Panc1 (cell line): ENCODE measurements around the gene BLOC1S3. TPM values are rescaled to one million over a fixed set of nuclear protein-coding genes. Genes with fewer than 3 reads are reported as not detected.

ENCODE experiments used
- ATAC-seq: fragments of 200-7000 bp; cut with Tn5 transposase; 2 replicates; pipeline ENCODE4 v1.9.1; 2020; ENCODE audit warnings: mild to moderate bottlenecking, moderate library complexity
- BruUV-seq: library from RNA; stranded (reverse); fragments of 400-500 nt; replicated peaks from 2 replicates; lab custom pipeline; 2021; lab: Mats Ljungman, UMichigan
- CTCF ChIA-PET: fragments of 300-600 bp; sonication (Branson Sonifier 250); formaldehyde crosslinking; loops from one replicate; lab custom pipeline; 2022; ENCODE audit warnings: antibody characterized with exemption; lab: Charles Lee
- POLR2A ChIA-PET: fragments of 300-600 bp; sonication (Branson Sonifier 250); formaldehyde crosslinking; loops from one replicate; lab custom pipeline; 2022; ENCODE audit warnings: antibody characterized with exemption; lab: Charles Lee
- DNase-seq: peaks from one replicate; pipeline ENCODE4 v3.0.0-alpha.2; 2010; ENCODE audit warnings: low read depth, low spot score
- H3K27ac ChIP-seq: 2 replicates; pipeline ENCODE4 v1.5.1; 2011; ENCODE audit warnings: mild to moderate bottlenecking, low read length, inconsistent platforms
- H3K27me3 ChIP-seq: fragments of 200-500 bp; sonication (Bioruptor generic); 2 replicates; pipeline ENCODE4 v1.6.0; 2014; ENCODE audit warnings: low read length, inconsistent platforms; ENCODE audit not compliant: control insufficient read depth, insufficient read depth
- H3K36me3 ChIP-seq: fragments of 200-500 bp; sonication (Bioruptor generic); 2 replicates; pipeline ENCODE4 v1.5.1; 2014; ENCODE audit warnings: inconsistent platforms, mild to moderate bottlenecking, low read length, moderate library complexity; ENCODE audit not compliant: control insufficient read depth, insufficient read depth
- H3K4me1 ChIP-seq: 2 replicates; pipeline ENCODE4 v1.5.1; 2011; ENCODE audit warnings: inconsistent platforms, mild to moderate bottlenecking, low read length, moderate library complexity; ENCODE audit not compliant: control insufficient read depth, insufficient read depth
- H3K4me3 ChIP-seq, 2 experiments: 2 replicates each; pipeline ENCODE4 v1.5.1; 2011 to 2012; ENCODE audit warnings: low read depth in 2 of 2, low read length in 2 of 2, mild to moderate bottlenecking in 2 of 2, inconsistent platforms in 1 of 2, moderate library complexity in 1 of 2
- H3K9me3 ChIP-seq: fragments of 200-500 bp; sonication (Bioruptor generic); 2 replicates; pipeline ENCODE4 v1.5.1; 2014; ENCODE audit warnings: low read depth, mild to moderate bottlenecking, inconsistent platforms, low read length, moderate library complexity; ENCODE audit not compliant: control insufficient read depth, insufficient read depth
- POLR2AphosphoS5 ChIP-seq: IDR thresholded peaks from 2 replicates; pipeline ENCODE4 v1.6.1; 2012; ENCODE audit warnings: mild to moderate bottlenecking, low read depth, low read length, moderate library complexity
- SIN3A ChIP-seq: IDR thresholded peaks from 2 replicates; pipeline ENCODE4 v1.6.1; 2012; ENCODE audit warnings: low read depth, mild to moderate bottlenecking, low read length, moderate library complexity, borderline replicate concordance; ENCODE audit not compliant: insufficient read depth
- TCF7L2 ChIP-seq: IDR thresholded peaks from 2 replicates; pipeline ENCODE4 v1.6.1; 2011; ENCODE audit warnings: mild to moderate bottlenecking, low read depth, low read length, inconsistent platforms
- in situ Hi-C: cut with HindIII; loops from 2 replicates; pipeline ENCODE4 v1.10.0; 2016; ENCODE audit warnings: low sequenced_read_pairs, low pct_unique_long_range_greater_than_20kb
- intact Hi-C: fragments of 100-400 bp; cut with micrococcal nuclease; formaldehyde crosslinking; loops from one replicate; pipeline ENCODE4 v1.10.0; 2022; ENCODE audit not compliant: unreplicated experiment
- total RNA-seq: library from RNA; stranded (reverse); gene quantifications from one replicate; pipeline ENCODE4 v1.2.1, GENCODE V29; 2021; ENCODE audit not compliant: unreplicated experiment
- TF ChIP-seq, protein P1 (sequence below), 2 experiments: IDR thresholded peaks; 2 replicates each; pipeline ENCODE4 v1.6.1; 2011 to 2012; ENCODE audit warnings: low read depth in 2 of 2, control low read depth in 1 of 2, low read length in 1 of 2, mild to moderate bottlenecking in 1 of 2, moderate library complexity in 1 of 2; ENCODE audit not compliant: insufficient read depth in 1 of 2
- TF ChIP-seq, protein P2 (sequence below): fragments of 450-650 bp; IDR thresholded peaks from 2 replicates; pipeline ENCODE4 v1.5.1; 2017; ENCODE audit warnings: mild to moderate bottlenecking

Gene BLOC1S3
- total RNA-seq, 1 experiment from 2014 or later: 21.8 TPM

DNA sequence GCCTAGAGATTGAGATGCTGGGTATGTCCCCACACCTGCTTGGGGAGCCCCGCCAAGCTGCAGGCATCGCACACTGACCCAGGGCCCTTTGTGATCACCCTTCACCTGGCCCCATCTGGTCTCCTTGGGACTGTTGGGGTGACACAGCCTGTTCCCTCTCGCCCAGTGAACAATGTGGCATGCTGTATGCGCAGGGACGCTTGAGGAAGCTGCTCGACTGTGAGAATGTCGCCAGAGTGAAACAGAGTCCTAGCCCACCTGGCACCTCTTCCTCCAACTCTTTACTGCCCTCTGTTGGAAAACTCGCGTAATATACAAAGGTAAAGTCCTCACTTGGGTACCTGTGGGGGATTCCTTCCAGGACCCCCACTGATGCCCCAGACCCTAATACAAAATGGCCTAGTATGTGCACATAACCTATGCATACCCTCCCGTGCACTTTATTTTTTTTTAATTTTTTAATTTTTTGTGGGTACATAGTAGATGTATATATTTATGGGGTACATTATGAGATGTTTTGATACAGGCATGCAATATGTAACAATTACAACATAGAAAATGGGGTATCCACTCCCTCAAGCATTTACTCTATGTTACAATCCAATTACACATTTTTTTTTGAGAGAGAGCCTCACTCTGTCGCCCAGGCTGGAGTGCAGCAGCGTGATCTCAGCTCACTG, 9.0 kb downstream of the BLOC1S3 start:
- no peaks in the 10 kb centered on the region for H3K36me3 ChIP-seq
- CTCF ChIA-PET: interaction anchor here (0.8 kb wide), 1 partner anchor 61 kb away, joined by 3 read pairs; no protein-coding TSS in a partner anchor
- POLR2A ChIA-PET: interaction anchor here (0.6 kb wide), 2 partner anchors 26 to 143 kb away, joined by 3 to 8 read pairs; no protein-coding TSS in a partner anchor

DNA sequence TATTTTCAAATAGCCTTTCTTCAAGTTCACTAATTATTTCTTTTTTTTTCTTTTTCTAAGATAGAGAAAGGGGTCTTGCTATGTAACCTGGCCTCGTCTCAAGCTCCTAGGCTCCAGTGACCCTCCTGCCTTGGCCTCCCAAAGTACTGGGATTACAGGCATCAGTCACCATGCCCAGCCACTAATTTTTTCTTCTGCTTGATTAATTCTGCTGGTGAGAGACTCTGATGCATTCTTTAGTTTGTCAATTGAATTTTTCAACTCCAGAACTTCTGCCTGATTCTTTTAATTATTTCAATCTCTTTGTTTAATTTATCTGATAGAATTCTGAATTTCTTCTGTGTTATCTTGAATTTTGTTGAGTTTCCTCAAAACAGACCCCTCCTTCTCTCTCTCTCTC, 11.4 kb downstream of the BLOC1S3 start:
- POLR2A ChIA-PET: no interaction called here
- no peak for ATAC-seq
- TF ChIP-seq SIN3A: no peak
- H3K4me1 ChIP-seq: no peaks in the 10 kb centered on the region
- in situ Hi-C loops (no loop called here), intact Hi-C loops (no loop called here)
- DNase-seq: no peak
- H3K36me3 ChIP-seq: no peaks in the 10 kb centered on the region
- no peak overlapping the region for H3K4me3 ChIP-seq
- BruUV-seq: no TSS peak
- CTCF ChIA-PET: no interaction called here
- H3K27ac ChIP-seq: no peak overlapping the region
- no peaks in the 10 kb centered on the region for H3K9me3 ChIP-seq
- no peaks in the 10 kb centered on the region for H3K27me3 ChIP-seq

More for the DNA sequence above, 9.0 kb downstream of the BLOC1S3 start:
- DNase-seq (no peak), ATAC-seq (peak; percentile 55)
- no peaks in the 10 kb centered on the region for H3K27me3 ChIP-seq
- no peaks in the 10 kb centered on the region for H3K4me1 ChIP-seq
- H3K4me3 ChIP-seq: no peak overlapping the region
- BruUV-seq: no TSS peak
- TF ChIP-seq, protein P1, sequence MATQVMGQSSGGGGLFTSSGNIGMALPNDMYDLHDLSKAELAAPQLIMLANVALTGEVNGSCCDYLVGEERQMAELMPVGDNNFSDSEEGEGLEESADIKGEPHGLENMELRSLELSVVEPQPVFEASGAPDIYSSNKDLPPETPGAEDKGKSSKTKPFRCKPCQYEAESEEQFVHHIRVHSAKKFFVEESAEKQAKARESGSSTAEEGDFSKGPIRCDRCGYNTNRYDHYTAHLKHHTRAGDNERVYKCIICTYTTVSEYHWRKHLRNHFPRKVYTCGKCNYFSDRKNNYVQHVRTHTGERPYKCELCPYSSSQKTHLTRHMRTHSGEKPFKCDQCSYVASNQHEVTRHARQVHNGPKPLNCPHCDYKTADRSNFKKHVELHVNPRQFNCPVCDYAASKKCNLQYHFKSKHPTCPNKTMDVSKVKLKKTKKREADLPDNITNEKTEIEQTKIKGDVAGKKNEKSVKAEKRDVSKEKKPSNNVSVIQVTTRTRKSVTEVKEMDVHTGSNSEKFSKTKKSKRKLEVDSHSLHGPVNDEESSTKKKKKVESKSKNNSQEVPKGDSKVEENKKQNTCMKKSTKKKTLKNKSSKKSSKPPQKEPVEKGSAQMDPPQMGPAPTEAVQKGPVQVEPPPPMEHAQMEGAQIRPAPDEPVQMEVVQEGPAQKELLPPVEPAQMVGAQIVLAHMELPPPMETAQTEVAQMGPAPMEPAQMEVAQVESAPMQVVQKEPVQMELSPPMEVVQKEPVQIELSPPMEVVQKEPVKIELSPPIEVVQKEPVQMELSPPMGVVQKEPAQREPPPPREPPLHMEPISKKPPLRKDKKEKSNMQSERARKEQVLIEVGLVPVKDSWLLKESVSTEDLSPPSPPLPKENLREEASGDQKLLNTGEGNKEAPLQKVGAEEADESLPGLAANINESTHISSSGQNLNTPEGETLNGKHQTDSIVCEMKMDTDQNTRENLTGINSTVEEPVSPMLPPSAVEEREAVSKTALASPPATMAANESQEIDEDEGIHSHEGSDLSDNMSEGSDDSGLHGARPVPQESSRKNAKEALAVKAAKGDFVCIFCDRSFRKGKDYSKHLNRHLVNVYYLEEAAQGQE (IDR thresholded peaks at IDR 0.05; ENCODE audit: insufficient read depth in 1 of 2, low read depth in 2 of 2, low read length in 1 of 2): no peak
- TF ChIP-seq, protein P2, sequence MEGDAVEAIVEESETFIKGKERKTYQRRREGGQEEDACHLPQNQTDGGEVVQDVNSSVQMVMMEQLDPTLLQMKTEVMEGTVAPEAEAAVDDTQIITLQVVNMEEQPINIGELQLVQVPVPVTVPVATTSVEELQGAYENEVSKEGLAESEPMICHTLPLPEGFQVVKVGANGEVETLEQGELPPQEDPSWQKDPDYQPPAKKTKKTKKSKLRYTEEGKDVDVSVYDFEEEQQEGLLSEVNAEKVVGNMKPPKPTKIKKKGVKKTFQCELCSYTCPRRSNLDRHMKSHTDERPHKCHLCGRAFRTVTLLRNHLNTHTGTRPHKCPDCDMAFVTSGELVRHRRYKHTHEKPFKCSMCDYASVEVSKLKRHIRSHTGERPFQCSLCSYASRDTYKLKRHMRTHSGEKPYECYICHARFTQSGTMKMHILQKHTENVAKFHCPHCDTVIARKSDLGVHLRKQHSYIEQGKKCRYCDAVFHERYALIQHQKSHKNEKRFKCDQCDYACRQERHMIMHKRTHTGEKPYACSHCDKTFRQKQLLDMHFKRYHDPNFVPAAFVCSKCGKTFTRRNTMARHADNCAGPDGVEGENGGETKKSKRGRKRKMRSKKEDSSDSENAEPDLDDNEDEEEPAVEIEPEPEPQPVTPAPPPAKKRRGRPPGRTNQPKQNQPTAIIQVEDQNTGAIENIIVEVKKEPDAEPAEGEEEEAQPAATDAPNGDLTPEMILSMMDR: peak; percentile 73
- H3K9me3 ChIP-seq: no peaks in the 10 kb centered on the region
- intact Hi-C loops: no loop called here
- in situ Hi-C loops: no loop called here
- H3K27ac ChIP-seq: no peak overlapping the region

DNA sequence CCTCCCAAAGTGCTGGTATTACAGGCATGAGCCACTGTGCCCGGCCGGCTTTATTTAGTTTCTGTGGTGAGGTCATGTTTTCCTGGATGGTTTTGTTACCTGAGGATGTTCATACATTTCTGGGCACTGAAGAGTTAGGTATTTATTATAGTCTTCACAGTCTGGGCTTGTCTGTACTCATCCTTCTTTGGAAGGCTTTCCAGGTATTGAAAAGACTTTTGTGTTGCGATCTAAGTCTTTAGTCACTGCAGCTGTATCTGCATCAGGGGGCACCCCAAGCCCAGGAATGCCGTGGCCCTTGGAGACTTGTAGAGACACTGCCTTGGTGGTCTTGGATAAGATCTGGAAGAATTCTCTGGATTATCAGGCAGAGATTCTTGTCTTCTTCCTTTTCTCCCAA, 12.8 kb downstream of the BLOC1S3 start:
- in situ Hi-C loops (no loop called here), intact Hi-C loops (no loop called here)
- ATAC-seq (no peak), DNase-seq (no peak)
- Histone ChIP-seq H3K27ac (no peak overlapping the region), H3K9me3 (no peaks in the 10 kb centered on the region), H3K36me3 (no peaks in the 10 kb centered on the region), H3K4me1 (no peaks in the 10 kb centered on the region), H3K27me3 (no peaks in the 10 kb centered on the region), H3K4me3 (no peak overlapping the region)
- ChIA-PET CTCF (interaction anchor here (0.7 kb wide), 1 partner anchor 132 kb away, joined by 3 read pairs; no protein-coding TSS in a partner anchor), POLR2A (no interaction called here)
- BruUV-seq: no TSS peak
- TF ChIP-seq TCF7L2: no peak
- no peak for TF ChIP-seq SIN3A
- TF ChIP-seq, protein P1 (IDR thresholded peaks at IDR 0.05; ENCODE audit: insufficient read depth in 1 of 2, low read depth in 2 of 2, low read length in 1 of 2): no peak
- TF ChIP-seq, protein P2: no peak
- TF ChIP-seq POLR2AphosphoS5: no peak
